Amniotic stem cell (primary cell): Measurements from ENCODE around the gene CHAF1A.

Experiments used
- DNase-seq: peaks from one replicate; lab custom pipeline; 2025; lab: John Stamatoyannopoulos, UW

CHAF1A gene

GRCh38 chr19:4379383-4380253 lies 22.8 kb upstream of the CHAF1A start:
- DNase-seq, result no peak

- no peak for DNase-seq
Measured at GRCh38 chr19:4380254-4380727, 22.1 kb upstream of the CHAF1A start.

GRCh38 chr19:4385291-4386040 lies 17.0 kb upstream of the CHAF1A start:
- no peak for DNase-seq

GRCh38 chr19:4386041-4386782 lies 16.2 kb upstream of the CHAF1A start:
- DNase-seq, result no peak

GRCh38 chr19:4388337-4389063 lies 13.9 kb upstream of the CHAF1A start:
- no peak for DNase-seq

GRCh38 chr19:4389064-4389375 lies 13.4 kb upstream of the CHAF1A start:
- no peak for DNase-seq

GRCh38 chr19:4389511-4390016 lies 12.9 kb upstream of the CHAF1A start:
- DNase-seq, result no peak

GRCh38 chr19:4390017-4390566 lies 12.3 kb upstream of the CHAF1A start:
- no peak for DNase-seq

GRCh38 chr19:4390567-4391305 lies 11.7 kb upstream of the CHAF1A start:
- no peak for DNase-seq

GRCh38 chr19:4391306-4391693 lies 11.1 kb upstream of the CHAF1A start:
- DNase-seq, result no peak

GRCh38 chr19:4391701-4392483 lies 10.5 kb upstream of the CHAF1A start:
- DNase-seq, result no peak

- no peak for DNase-seq
Measured at GRCh38 chr19:4393947-4394590, 8.4 kb upstream of the CHAF1A start.

- DNase-seq, result no peak
Measured at GRCh38 chr19:4396949-4397783, 5.3 kb upstream of the CHAF1A start.

GRCh38 chr19:4399812-4400134 lies 2.7 kb upstream of the CHAF1A start:
- DNase-seq, result no peak

- peak; percentile 83 for DNase-seq
Measured at GRCh38 chr19:4400135-4400936, 2.1 kb upstream of the CHAF1A start, which contains the start of gene SH3GL1. SH3GL1 (minus strand) TSS chr19:4400547; CDS start chr19:4400368, 179 bp downstream.

GRCh38 chr19:4401769-4402170 lies 670 bp upstream of the CHAF1A start:
- no peak for DNase-seq

GRCh38 chr19:4403005-4403761 lies 743 bp downstream of the CHAF1A start:
- no peak for DNase-seq
